Sigmoid colon (tissue), 7 donors: ENCODE measurements around the gene ARHGEF28. TPM values are rescaled to one million over a fixed set of nuclear protein-coding genes. Genes with fewer than 3 reads are reported as not detected.

Experiments used
- DNase-seq: peaks from one replicate; pipeline ENCODE4 v3.0.0-alpha.2; 2019
- H3K27ac ChIP-seq, 4 donors: fragments of 200-600 bp; sonication (generic); one replicate each; pipeline ENCODE4 v1.5.1; 2016 to 2019; ENCODE audit warnings: mild to moderate bottlenecking in 1 of 4
- H3K27me3 ChIP-seq, 3 donors: fragments of 200-600 bp; sonication (generic); one replicate each; pipeline ENCODE4 v1.5.1; 2019; ENCODE audit warnings: mild to moderate bottlenecking in 1 of 3
- H3K36me3 ChIP-seq, 4 donors: fragments of 200-600 bp; sonication (generic); one replicate each; pipeline ENCODE4 v1.5.1; 2016 to 2019
- H3K4me1 ChIP-seq, 4 donors: fragments of 200-600 bp; sonication (generic); one replicate each; pipeline ENCODE4 v1.5.1; 2017 to 2019
- H3K4me3 ChIP-seq, 4 donors: fragments of 200-600 bp; sonication (generic); one replicate each; pipeline ENCODE4 v1.5.1; 2017 to 2019; ENCODE audit warnings: mild to moderate bottlenecking in 2 of 4, moderate library complexity in 1 of 4
- H3K9me3 ChIP-seq, 4 donors: fragments of 200-600 bp in 3 of 4; sonication (generic) in 3 of 4; one replicate each; pipeline versions ENCODE4 v1.5.1 to v1.6.1; 2013 to 2019
- CTCF ChIP-seq, 4 experiments: fragments of 450-650 bp in 3 of 4; fragments of 200-600 bp in 1 of 4; IDR thresholded peaks; one replicate each; pipeline ENCODE4 v1.5.1; 2016 to 2019; ENCODE audit warnings: antibody characterized with exemption in 4 of 4, mild to moderate bottlenecking in 3 of 4, moderate library complexity in 2 of 4
- EP300 ChIP-seq, 4 donors: sonication (generic); formaldehyde crosslinking; IDR thresholded peaks; one replicate each; pipeline ENCODE4 v1.6.1; 2017; ENCODE audit warnings: antibody characterized with exemption in 4 of 4
- POLR2A ChIP-seq, 2 donors: fragments of 450-650 bp; IDR thresholded peaks; one replicate each; pipeline ENCODE4 v1.6.1; 2016; ENCODE audit warnings: antibody characterized with exemption in 2 of 2, mild to moderate bottlenecking in 2 of 2, moderate library complexity in 2 of 2
- POLR2AphosphoS5 ChIP-seq, 4 donors: sonication (generic); formaldehyde crosslinking; IDR thresholded peaks; one replicate each; pipeline ENCODE4 v1.6.1; 2017; ENCODE audit warnings: antibody characterized with exemption in 4 of 4
- WGBS, 2 donors: extraction: QIAGEN DNeasy Blood & Tissue Kit; methylation state at CpG; one replicate each; pipeline ENCODE4 v1.1.7; 2013; 5-methylcytosine and 5-hydroxymethylcytosine counted together
- intact Hi-C: fragments of 100-400 bp; cut with DNase I; formaldehyde crosslinking; loops from one replicate; pipeline ENCODE4 v1.15.1; 2023
- polyA plus RNA-seq, 3 donors: library from polyadenylated mRNA; stranded (reverse); fragments of 200-250 nt; gene quantifications; one replicate each; pipeline ENCODE4 v1.2.3, GENCODE V29; 2013
- total RNA-seq, 4 donors: library from RNA; depleted of rRNA; stranded (reverse); fragments of >200 nt; gene quantifications; one replicate each; pipeline ENCODE4 v1.1.0, GENCODE V29; 2016
- donor health status: healthy with polysubstance abuse.
- donor health status: Bipolar disorder and iron deficiency.
- donor health status: healthy.

The ARHGEF28 gene
- total and polyA plus RNA-seq, 7 donors, result 3.0 to 6.9 (median 3.7) TPM

GRCh38 chr5:73797132-73797510 lies 171.1 kb downstream of the ARHGEF28 start:
- Histone ChIP-seq H3K36me3 (no peaks in the 10 kb centered on the region), H3K4me3 (no peak overlapping the region), H3K9me3 (no peaks in the 10 kb centered on the region), H3K27ac (peak overlapping the region in 1 of 4 donors; percentile 38), H3K27me3 (no peaks in the 10 kb centered on the region), H3K4me1 (peaks cover 0 to 7% (median 0%) of the 10 kb centered on the region in 4 donors)
- WGBS, 2 donors, result 93 to 95% methylated on average over 1 of the region's 1 CpG
- intact Hi-C loops, result no loop called here
- TF ChIP-seq POLR2AphosphoS5 (IDR thresholded peaks at IDR 0.05) (no peak), EP300 (IDR thresholded peaks at IDR 0.05) (no peak), CTCF (IDR thresholded peaks at IDR 0.05) (no peak), POLR2A (IDR thresholded peaks at IDR 0.05) (no peak)
- DNase-seq, result no peak

GRCh38 chr5:73799401-73799972 lies 173.5 kb downstream of the ARHGEF28 start:
- no peak for DNase-seq
- Histone ChIP-seq H3K9me3 (no peaks in the 10 kb centered on the region), H3K4me1 (peaks cover 0 to 7% (median 0%) of the 10 kb centered on the region in 4 donors), H3K27me3 (no peaks in the 10 kb centered on the region), H3K36me3 (no peaks in the 10 kb centered on the region), H3K4me3 (no peak overlapping the region), H3K27ac (no peak overlapping the region)
- TF ChIP-seq POLR2AphosphoS5 (IDR thresholded peaks at IDR 0.05) (no peak), EP300 (IDR thresholded peaks at IDR 0.05) (no peak), POLR2A (IDR thresholded peaks at IDR 0.05) (no peak), CTCF (IDR thresholded peaks at IDR 0.05) (no peak)
- intact Hi-C loops, result no loop called here
- 93 to 96% methylated on average over 3 of the region's 3 CpGs for whole genome bisulfite sequencing, 2 donors

DNA sequence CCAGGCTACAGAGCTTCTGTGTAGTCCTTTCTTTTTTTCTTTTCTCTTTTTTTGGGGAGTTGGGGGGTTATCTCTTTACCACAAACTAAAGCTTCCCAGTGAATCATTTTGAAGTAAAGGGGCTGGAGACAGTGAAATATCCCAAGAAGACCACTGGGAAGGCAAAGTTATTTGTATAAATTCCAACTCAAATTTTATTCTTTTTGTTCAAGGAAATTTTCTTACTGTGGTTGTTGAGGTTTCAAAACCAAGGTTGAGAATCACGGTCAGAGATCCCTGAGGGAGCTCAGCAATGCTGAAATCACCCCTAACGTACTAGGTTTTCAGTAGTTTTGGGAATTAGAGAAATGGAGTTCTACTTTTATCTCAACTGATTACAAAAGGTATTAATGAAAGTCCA lies 175.7 kb downstream of the ARHGEF28 start:
- Histone ChIP-seq H3K9me3 (no peaks in the 10 kb centered on the region), H3K27me3 (no peaks in the 10 kb centered on the region), H3K4me1 (peaks cover 0 to 2% (median 0%) of the 10 kb centered on the region in 4 donors), H3K4me3 (no peak overlapping the region), H3K27ac (no peak overlapping the region), H3K36me3 (no peaks in the 10 kb centered on the region)
- TF ChIP-seq POLR2AphosphoS5 (IDR thresholded peaks at IDR 0.05), result no peak
- TF ChIP-seq POLR2A (IDR thresholded peaks at IDR 0.05), result no peak
- TF ChIP-seq EP300 (IDR thresholded peaks at IDR 0.05), result no peak
- no peak for TF ChIP-seq CTCF (IDR thresholded peaks at IDR 0.05)
- WGBS, 2 donors, result 90 to 91% methylated on average over 2 of the region's 2 CpGs
- no peak for DNase-seq
- intact Hi-C loops, result no loop called here

DNA sequence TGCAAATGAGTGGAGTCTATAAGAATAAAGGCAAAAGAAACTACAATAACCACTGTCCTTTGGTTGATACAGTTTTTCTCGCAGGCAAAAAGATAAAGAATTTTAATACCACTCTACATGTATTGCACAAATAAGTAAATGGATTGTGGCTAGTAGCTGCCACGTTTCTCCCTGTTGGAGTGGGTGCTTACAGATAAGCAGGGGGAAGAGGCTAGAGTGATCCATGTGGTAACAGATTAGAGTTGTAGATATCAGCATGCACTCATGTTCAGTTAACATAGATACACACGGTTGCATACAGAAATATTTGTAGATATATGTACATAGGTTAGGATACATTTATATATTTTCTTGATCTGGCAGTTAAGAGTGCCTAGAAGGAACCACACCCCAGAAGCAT lies 179.5 kb downstream of the ARHGEF28 start:
- H3K36me3 ChIP-seq, result no peaks in the 10 kb centered on the region
- H3K27ac ChIP-seq, result no peak overlapping the region
- 78 to 79% methylated on average over 3 of the region's 3 CpGs for WGBS, 2 donors
- no peak for DNase-seq
- no peaks in the 10 kb centered on the region for H3K9me3 ChIP-seq
- intact Hi-C loops, result no loop called here
- no peaks in the 10 kb centered on the region for H3K4me1 ChIP-seq
- TF ChIP-seq EP300 (IDR thresholded peaks at IDR 0.05) (no peak), POLR2AphosphoS5 (IDR thresholded peaks at IDR 0.05) (no peak), POLR2A (IDR thresholded peaks at IDR 0.05) (no peak), CTCF (IDR thresholded peaks at IDR 0.05) (no peak)
- no peaks in the 10 kb centered on the region for H3K27me3 ChIP-seq
- no peak overlapping the region for H3K4me3 ChIP-seq

DNA sequence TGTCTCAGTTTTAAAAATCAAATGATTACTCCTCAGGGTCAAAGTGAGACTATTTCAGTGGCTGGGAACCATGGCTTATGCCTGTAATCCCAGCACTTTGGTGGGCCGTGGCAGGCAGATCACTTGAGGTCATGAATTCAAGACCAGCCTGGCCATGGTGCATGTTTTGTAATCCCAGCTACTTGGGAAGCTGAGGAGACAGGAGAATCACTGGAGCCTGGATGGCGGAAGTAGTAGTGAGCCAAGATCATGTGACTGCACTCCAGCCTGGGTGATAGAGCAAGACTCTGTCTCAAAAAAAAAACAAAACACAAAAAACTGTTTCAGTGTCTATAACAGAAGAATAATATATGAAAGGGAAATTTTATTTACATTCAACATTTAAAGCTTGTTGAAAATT lies 182.9 kb downstream of the ARHGEF28 start:
- intact Hi-C loops, result no loop called here
- H3K27ac ChIP-seq, result no peak overlapping the region
- H3K4me1 ChIP-seq, result no peaks in the 10 kb centered on the region
- 86 to 92% methylated on average over 2 of the region's 2 CpGs for WGBS, 2 donors
- H3K36me3 ChIP-seq, result no peaks in the 10 kb centered on the region
- no peak for TF ChIP-seq POLR2AphosphoS5 (IDR thresholded peaks at IDR 0.05)
- TF ChIP-seq CTCF (IDR thresholded peaks at IDR 0.05), result no peak
- TF ChIP-seq POLR2A (IDR thresholded peaks at IDR 0.05), result no peak
- no peak for TF ChIP-seq EP300 (IDR thresholded peaks at IDR 0.05)
- H3K4me3 ChIP-seq, result no peak overlapping the region
- H3K9me3 ChIP-seq, result no peaks in the 10 kb centered on the region
- DNase-seq, result no peak
- no peaks in the 10 kb centered on the region for H3K27me3 ChIP-seq
